Type B pancreatic cell (in vitro differentiated cells): ENCODE results near the gene OTOA. TPM values are rescaled to one million over a fixed set of nuclear protein-coding genes. Genes with fewer than 3 reads are reported as not detected.
"Not testable (repeated sequence)": the region's sequence is repeated elsewhere in the genome, so short reads cannot be mapped to it uniquely, and the experiment has no call there.

Experiments used
- DNase-seq: peaks from one replicate; pipeline ENCODE4 v3.0.0; 2021; ENCODE audit warnings: mixed read lengths; ENCODE audit not compliant: unreplicated experiment; ENCODE audit errors: extremely low spot score
- H3K27ac Mint-ChIP-seq: 2 replicates; pipeline ENCODE4 v1.8.0; 2021; ENCODE audit warnings: mild to moderate bottlenecking, mixed read lengths
- H3K27me3 Mint-ChIP-seq: 2 replicates; pipeline ENCODE4 v1.8.0; 2021; ENCODE audit warnings: mixed read lengths
- H3K36me3 Mint-ChIP-seq: 2 replicates; pipeline ENCODE4 v1.8.0; 2021; ENCODE audit warnings: mixed read lengths
- H3K4me1 Mint-ChIP-seq: one replicate; pipeline ENCODE4 v1.8.0; 2021; ENCODE audit warnings: mixed read lengths; ENCODE audit not compliant: unreplicated experiment
- H3K4me3 Mint-ChIP-seq: 2 replicates; pipeline ENCODE4 v1.8.0; 2021; ENCODE audit warnings: mild to moderate bottlenecking, mixed read lengths
- H3K9me3 Mint-ChIP-seq: 2 replicates; pipeline ENCODE4 v1.8.0; 2021; ENCODE audit warnings: mixed read lengths
- CTCF ChIP-seq: fragments of 200-600 bp; sonication (generic); conservative IDR thresholded peaks from 2 replicates; pipeline ENCODE4 v1.5.0; 2021; ENCODE audit warnings: antibody characterized with exemption, mild to moderate bottlenecking
- total RNA-seq: library from RNA; stranded (reverse); gene quantifications from 2 replicates; pipeline ENCODE4 v1.2.1, GENCODE V29; 2021; ENCODE audit warnings: low replicate concordance

OTOA gene
- total RNA-seq, 1 donor from 2014 or later = 0.17 TPM

- no peak for DNase-seq
- no peak overlapping the region for H3K4me3 Mint-ChIP-seq
- H3K27me3 Mint-ChIP-seq = peaks cover 14% of the 10 kb centered on the region
- no peak for TF ChIP-seq CTCF
- no peaks in the 10 kb centered on the region for H3K9me3 Mint-ChIP-seq
- H3K4me1 Mint-ChIP-seq = no peaks in the 10 kb centered on the region
- H3K27ac Mint-ChIP-seq = no peak overlapping the region
- H3K36me3 Mint-ChIP-seq = no peaks in the 10 kb centered on the region
Measured at GRCh38 chr16:21723532-21723931, 59.8 kb downstream of the OTOA start.

DNA sequence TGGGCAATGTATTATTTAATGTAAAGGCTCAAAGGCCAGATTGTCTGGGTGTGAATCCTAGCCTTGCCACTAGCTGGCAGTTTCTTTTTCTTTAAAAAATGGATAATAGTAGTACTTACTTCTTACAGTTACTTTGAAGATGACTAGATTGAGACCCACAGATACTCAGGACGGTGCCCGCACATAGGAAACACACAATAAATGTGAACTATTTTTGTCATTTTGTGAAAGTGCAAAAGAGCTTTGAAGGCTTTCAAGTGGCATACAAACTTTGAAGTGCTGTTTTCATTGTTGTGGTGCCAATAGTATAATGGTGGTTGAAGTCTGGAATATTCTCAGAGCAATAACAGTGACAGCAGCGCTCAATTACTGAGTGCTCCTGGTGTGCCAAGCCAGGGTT lies 63.6 kb downstream of the OTOA start:
- Mint-ChIP-seq H3K9me3 (no peaks in the 10 kb centered on the region), H3K4me3 (no peak overlapping the region)

DNA sequence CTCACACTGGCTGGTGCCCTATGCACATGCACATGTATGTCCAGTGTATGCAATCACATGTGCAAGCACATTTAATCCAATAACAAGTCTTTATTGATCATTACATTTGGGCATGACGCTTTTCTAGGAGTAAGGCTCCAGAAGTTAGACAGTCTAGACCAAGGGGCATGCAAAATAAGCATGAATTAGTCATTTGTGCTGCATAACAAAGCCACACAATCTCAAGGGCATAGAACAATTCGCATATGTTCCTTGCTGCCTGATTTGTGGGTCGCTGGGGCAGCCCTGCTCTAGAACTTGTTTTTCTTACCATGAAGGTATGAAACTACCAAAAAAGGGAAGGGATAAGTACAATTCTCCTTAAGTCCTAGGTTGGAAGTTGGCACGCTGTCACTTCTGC lies 67.5 kb downstream of the OTOA start:
- H3K4me1 Mint-ChIP-seq, DNase-seq, H3K4me3 Mint-ChIP-seq, H3K9me3 Mint-ChIP-seq, H3K36me3 Mint-ChIP-seq, H3K27me3 Mint-ChIP-seq, H3K27ac Mint-ChIP-seq: not testable (repeated sequence)

More for the DNA sequence above, 63.6 kb downstream of the OTOA start:
- Mint-ChIP-seq H3K36me3 (no peaks in the 10 kb centered on the region), H3K27me3 (peaks cover 17% of the 10 kb centered on the region), H3K27ac (no peak overlapping the region), H3K4me1 (no peaks in the 10 kb centered on the region)
- no peak for DNase-seq
- TF ChIP-seq CTCF = no peak

DNA sequence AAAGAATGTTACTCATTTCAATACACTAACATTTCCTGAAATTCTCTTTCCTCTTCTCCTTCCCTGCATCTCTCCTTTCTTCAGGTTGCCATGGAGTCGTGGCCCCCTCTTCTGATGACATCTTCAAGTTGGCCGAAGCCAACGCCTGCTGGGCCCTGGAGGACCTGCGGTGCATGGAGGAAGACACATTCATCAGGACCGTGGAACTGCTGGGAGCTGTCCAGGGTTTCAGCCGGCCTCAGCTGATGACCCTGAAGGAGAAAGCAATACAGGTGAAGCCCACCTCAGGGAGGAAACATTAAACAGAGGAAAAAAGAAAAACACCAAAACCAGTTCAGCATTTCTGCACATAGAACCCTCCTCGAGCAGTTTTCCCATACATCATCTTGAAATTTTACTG lies 76.9 kb downstream of the OTOA start:
- H3K27ac Mint-ChIP-seq, H3K27me3 Mint-ChIP-seq, H3K4me3 Mint-ChIP-seq, H3K36me3 Mint-ChIP-seq, DNase-seq, H3K4me1 Mint-ChIP-seq, H3K9me3 Mint-ChIP-seq: not testable (repeated sequence)

- not testable (repeated sequence) for H3K4me1 Mint-ChIP-seq, H3K9me3 Mint-ChIP-seq, H3K27ac Mint-ChIP-seq, H3K36me3 Mint-ChIP-seq, DNase-seq, H3K4me3 Mint-ChIP-seq
- peaks cover 12% of the 10 kb centered on the region for H3K27me3 Mint-ChIP-seq
Measured at GRCh38 chr16:21756192-21757079, 92.7 kb downstream of the OTOA start.

DNA sequence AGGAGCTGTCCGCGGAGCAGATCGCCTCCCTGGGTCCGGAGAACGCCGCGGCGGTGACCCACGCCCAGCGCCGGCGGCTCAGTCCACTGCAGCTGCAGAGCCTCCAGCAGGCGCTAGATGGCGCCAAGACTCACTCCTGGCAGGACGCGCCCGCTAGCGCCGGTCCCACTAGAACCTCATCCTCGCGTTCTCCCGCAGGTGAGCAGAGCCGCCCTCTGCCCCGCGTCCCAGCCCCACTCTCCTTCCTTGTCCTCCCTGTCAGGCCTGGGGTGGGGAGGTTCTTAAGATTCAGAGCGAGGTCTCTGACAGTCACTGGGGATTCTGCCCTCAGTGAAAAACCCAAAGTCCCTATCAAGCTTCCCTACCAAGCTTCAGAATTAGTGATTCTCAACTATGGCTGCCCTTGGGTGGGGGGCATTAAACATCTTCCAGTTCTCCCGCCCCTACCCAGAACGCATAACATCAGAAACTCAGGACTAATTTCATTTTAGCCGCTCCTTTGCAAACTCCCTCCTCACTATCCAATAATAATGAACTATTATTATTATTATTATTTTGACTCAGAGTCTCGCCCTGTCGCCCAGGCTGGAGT lies 93.4 kb downstream of the OTOA start:
- H3K9me3 Mint-ChIP-seq, H3K4me1 Mint-ChIP-seq, H3K36me3 Mint-ChIP-seq, DNase-seq, H3K4me3 Mint-ChIP-seq, H3K27ac Mint-ChIP-seq: not testable (repeated sequence)
- H3K27me3 Mint-ChIP-seq = peaks cover 12% of the 10 kb centered on the region

GRCh38 chr16:21768280-21768679 lies 104.5 kb downstream of the OTOA start:
- not testable (repeated sequence) for H3K27me3 Mint-ChIP-seq, DNase-seq, H3K9me3 Mint-ChIP-seq, H3K4me3 Mint-ChIP-seq, H3K27ac Mint-ChIP-seq, H3K36me3 Mint-ChIP-seq, H3K4me1 Mint-ChIP-seq

DNA sequence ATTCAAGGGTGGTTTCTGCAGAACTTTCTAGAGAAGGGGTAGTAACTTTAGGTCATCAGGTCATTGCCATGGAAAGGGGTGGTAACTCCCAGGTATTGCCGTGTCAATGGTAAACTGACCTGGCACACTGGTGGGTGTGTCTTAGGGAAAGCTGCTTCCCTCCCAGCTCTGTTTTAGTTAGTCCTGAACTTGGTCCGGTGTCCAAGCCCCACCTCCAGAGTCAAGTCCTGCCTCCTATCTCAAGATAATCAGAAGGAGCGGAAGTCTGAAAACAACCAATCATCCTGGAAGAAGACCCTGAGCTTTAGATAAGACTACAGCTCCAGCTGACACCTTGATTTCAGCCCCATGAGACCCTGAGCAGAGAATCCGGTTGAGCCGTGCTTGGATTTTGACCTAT lies 105.0 kb downstream of the OTOA start:
- not testable (repeated sequence) for H3K4me1 Mint-ChIP-seq, H3K27ac Mint-ChIP-seq, H3K4me3 Mint-ChIP-seq, H3K36me3 Mint-ChIP-seq, H3K27me3 Mint-ChIP-seq, H3K9me3 Mint-ChIP-seq, DNase-seq

DNA sequence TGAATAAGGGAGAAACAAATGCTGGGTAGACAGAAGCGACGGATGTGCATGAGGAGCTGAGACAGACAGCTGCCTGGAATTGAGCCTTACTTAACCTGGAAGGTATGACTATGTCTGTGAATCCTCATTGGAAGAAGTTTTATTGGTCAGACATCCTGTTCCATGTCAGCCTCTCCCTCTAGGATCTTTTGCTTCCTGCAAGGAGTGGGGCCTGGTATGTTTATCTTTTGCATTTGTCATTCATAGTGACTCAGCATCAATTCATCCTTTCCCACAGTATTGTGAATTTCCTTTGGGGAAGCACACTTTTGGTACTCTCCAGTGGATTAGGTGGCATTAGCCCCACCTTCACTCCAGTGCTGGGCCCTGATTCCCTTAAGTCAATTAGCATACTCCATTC lies 105.5 kb downstream of the OTOA start:
- not testable (repeated sequence) for DNase-seq, H3K4me3 Mint-ChIP-seq, H3K4me1 Mint-ChIP-seq, H3K9me3 Mint-ChIP-seq, H3K27ac Mint-ChIP-seq, H3K36me3 Mint-ChIP-seq, H3K27me3 Mint-ChIP-seq

DNA sequence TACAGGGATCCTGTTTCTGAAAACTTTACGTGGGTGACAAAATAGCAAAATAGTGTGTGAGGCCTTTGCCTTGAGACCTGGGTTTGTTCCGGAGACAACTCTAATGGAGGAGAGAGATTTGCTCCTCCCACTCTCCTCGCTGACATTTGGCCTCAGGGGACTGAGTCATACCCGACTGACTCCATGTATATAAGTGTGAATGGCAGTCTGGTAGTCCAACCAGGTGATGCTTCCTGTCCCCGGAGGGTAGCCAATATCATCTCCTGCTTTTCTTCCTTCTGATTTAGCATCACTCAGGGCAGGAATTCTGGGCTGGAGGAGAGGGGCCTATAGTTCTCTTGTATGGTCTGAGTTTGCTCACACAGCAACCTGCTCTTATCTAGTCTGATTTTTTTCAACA lies 106.8 kb downstream of the OTOA start:
- H3K27ac Mint-ChIP-seq, H3K9me3 Mint-ChIP-seq, DNase-seq, H3K4me3 Mint-ChIP-seq, H3K27me3 Mint-ChIP-seq, H3K4me1 Mint-ChIP-seq, H3K36me3 Mint-ChIP-seq: not testable (repeated sequence)

GRCh38 chr16:21772547-21773206 lies 108.9 kb downstream of the OTOA start:
- H3K27ac Mint-ChIP-seq, H3K9me3 Mint-ChIP-seq, H3K36me3 Mint-ChIP-seq, DNase-seq, H3K4me3 Mint-ChIP-seq, H3K27me3 Mint-ChIP-seq, H3K4me1 Mint-ChIP-seq: not testable (repeated sequence)

- not testable (repeated sequence) for H3K27ac Mint-ChIP-seq, H3K4me1 Mint-ChIP-seq, DNase-seq, H3K27me3 Mint-ChIP-seq, H3K9me3 Mint-ChIP-seq, H3K4me3 Mint-ChIP-seq, H3K36me3 Mint-ChIP-seq
Measured at GRCh38 chr16:21773207-21773553, 109.4 kb downstream of the OTOA start.
